ENCODE data around the gene DNMBP.
"Not testable (repeated sequence)": the region's sequence is repeated elsewhere in the genome, so short reads cannot be mapped to it uniquely, and the experiment has no call there.

The DNMBP gene

DNA sequence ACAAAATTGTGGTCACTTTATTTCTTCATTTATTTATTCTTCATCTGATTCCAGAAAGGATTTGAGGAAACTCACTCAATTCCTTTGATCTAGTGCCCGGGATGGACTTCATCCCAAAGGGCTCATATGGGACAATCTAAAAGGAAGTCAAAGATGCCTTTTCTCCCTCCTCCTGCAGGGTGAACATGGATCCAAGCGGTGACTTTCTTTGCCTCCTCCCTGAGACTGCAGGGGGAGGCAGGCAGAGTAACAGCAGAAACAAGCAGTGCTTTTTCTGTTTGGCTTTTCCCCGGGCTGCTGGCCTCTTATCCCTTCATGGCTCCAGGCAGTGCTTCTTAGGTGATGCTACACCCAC lies 10.0 kb upstream of the DNMBP start:
- DNase-seq = no peak

DNA sequence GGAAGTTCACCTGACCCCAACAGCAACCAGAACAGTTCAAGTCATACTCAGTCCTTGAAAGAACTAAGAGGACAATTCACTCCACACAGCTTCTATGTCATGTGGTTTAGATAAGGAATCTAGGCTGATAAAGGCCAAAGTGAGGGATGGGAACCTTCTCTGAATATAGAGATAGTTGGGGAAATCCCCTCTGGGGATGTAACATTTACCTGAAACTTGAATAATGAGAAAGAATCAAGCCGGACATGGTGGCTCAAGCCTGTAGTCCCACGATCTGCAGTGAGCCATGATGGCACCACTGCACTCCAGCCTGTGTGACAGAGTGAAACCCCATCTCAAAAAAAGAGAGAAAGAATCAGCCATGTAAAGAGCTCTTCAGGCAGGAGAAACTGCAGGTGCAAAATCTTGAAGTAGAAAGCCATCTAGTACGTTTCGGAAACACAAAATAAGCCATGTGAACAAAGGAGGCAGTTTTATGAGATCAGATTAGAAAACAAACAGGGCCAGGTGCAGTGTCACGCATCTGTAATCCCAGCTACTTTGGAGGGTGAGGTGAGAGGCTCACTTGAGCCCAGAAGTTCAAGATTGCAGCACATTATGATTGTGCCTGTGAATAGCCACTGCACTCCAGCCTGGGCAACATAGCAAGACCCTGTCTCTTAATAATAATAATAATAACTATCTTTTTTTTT lies 4.5 kb upstream of the DNMBP start:
- DNase-seq = peak; percentile 73

DNA sequence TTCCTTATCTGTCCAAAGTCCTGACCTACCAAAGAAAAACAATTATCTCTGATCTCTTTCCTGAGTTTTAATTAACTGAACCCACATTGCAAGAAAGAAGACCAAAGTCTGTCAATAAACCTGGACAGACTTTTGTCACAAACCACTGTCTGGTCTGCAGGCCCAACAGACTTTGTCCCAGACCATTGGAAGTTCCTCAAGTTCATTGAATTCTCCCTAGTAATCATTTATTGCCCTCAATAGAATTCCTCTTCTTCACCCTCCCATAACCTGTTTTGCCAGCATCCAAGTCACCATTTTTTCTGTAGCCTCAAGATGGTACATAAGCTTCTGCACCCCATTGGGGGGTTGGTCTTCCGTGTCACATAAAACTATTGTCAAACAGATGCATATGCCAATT lies 3.9 kb upstream of the DNMBP start:
- DNase-seq = no peak

DNA sequence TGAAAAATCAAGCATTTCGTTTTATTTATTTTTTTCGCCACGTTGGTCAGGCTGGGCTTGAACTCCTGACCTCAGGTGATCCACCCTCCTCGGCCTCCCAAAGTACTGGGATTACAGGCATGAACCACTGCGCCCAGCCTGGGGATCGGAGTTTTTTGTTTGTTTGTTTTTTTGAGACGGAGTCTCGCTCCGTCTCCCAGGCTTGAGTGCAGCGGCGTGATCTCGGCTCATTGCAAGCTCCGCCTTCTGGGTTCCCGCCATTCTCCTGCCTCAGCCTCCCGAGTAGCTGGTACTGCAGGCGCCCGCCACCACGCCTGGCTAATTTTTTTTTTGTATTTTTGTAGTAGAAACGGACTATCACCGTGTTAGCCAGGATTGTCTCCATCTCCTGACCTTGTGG lies 2.2 kb upstream of the DNMBP start:
- DNase-seq = not testable (repeated sequence)

DNA sequence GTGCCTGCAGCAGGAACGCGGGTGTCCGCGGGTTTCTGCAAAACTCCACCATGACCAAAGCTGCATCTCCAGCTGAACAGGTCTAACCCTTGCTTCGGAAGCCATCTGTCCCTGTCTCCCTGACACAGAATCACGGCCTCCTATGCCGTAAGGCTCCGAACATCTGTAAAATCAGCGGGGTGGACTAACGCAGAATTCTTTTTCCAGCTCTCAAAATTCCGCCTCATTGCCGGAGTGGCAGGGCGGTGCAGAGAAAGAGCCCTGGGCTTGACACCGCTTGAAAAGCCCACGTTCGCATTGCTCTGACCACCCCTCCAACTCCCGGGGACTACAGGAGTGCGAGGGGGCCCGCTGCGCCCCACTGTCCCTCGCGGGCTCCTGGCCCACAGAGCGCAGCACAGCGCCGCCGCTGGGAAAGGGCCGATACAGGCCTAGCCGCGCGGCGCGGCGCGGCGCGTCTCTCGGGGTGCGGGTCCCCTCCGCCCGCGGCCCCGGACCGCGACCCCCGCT lies 409 bp downstream of the DNMBP start:
- no peak for DNase-seq

DNA sequence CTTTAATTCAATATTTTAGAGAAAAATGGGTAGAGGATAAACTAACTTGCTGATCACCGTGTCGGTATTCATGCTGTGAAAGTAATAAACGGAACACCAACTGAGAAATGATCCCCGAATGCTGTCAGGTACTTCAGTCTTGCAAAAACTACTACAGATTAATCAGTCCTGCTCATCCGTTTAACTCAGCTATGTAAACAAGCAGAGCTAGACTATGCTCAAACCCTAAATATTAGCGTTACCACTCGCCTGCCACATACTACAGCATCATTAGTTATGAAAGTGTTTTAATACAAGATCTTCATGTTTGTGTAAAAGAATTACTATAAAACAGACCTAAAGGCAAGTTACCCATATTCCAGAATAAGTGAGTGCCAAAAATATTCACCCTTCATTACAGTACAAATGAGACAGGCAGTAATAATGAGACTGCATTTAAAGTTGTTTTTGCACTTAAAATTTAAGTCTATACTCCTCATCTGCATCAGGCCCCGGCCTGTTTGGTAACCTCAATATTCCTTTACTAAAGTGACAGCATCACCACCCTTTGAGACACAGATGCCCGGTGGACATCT lies 952 bp downstream of the DNMBP start:
- DNase-seq = no peak

DNA sequence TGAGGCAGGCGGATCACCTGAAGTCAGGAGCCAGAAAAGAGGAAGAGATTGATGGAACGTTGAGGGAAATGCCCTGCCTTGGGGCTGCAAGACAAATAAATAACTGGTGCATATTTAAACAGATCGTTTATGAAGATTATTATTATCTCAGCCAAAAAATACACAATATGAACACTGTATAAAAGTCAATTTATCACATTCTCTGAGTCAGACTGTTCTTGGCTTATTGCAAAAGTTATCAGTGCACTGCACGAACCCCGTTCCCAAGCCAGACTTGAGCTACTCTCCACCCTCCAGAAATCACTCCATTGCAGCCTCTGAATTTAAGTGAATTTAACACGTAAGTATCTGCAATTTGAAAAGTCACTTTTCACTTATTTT lies 1.6 kb downstream of the DNMBP start:
- no peak for DNase-seq

DNA sequence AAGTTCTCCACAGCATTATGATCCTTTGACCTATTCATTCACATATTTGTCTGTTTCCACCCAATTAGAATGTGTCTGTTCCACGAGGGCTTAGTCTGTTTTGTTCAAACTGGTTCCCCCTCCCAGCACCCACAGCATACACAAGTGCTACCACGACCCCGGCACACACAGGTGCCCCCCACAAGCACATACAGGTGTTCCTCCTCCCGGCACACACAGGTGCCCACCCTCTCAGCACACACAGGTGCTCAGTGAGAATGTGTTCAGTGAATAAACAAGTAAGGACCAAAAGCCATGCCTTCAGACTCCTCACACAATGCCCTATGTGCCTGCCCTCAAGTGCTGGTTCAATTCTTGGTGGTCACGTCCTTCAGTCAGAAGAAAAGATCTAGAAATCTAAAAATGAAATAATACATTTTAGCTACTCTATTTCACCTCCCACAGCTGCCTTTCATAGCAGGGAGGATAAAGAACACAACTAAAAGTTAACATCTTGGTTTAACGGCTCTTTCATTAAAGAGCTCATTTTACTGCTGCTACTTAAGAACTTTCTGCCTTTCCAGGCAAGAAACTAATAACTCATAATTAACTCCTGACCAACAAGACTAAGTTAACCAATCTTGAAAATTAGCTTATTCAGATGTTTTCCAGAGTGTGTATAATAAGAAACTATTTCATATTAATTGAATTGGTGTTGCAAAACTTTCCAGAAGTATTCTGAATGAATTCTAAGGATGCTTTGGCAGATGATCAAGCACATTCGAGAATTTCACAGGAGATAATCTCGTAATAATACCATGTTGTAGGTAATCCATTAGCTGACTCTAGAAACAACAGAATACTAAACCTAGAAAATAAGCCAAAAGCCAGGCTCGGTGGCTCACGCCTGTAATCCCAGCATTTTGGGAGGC lies 2.3 kb downstream of the DNMBP start:
- DNase-seq = no peak

DNA sequence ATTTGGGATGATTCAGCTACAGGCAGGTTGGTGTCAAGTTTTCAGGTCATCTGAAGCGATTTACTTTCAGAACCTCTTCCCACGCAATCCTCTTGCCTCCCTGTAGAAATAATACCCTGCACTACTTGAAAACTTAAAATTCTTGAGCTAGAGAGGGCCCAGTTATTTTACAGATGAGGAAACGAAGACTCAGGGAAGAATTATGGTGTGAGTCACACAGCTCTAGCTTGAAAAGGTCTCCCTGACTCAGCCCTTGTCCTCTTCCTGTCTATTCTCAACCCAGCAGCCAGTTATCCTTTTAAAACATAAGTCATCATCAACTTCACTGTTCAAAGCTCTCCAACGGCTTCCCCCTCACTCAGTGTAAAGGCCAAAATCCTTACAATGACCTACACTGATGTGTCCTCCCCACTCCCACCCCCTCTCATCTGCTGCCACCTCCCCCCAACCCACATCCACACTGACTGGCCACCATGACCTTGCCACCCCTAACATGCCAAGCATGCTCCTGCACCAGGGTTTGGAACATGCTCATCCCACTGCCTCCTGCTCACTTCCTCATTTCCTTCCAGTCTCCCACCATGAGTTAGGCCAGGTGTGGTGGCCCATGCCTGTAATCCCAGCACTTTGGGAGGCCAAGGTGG lies 3.4 kb downstream of the DNMBP start:
- no peak for DNase-seq

DNA sequence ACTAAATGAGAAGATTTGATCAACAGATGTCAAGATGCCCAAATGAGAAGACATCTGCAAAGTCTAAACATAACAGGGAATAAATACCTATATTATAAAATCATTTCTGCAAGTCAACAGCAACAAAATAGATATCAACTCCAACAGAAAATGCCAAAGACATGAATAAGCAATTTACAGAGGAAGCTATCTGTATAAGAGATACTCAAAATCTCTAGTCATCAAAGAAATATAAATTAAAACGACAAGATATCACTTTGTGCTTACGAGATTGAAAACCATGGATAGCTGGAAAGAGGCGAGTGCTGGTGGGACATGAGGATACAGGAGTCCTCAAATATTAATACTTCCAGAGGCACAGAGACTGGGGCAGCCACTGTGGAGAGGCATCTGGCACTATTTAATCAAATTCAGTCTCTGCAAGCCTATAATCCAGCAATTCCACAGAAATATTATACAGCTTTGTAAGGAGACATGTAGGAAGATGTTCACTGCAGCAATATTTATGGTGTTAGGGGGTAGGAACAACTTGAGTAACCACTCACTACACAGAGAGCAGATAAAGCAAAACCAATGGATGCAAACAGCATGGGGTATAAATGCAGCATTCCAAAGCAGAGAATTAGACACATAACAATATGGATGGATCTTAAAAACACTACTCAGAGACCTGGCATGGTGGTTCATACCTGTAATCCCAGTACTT lies 4.8 kb downstream of the DNMBP start:
- no peak for DNase-seq

DNA sequence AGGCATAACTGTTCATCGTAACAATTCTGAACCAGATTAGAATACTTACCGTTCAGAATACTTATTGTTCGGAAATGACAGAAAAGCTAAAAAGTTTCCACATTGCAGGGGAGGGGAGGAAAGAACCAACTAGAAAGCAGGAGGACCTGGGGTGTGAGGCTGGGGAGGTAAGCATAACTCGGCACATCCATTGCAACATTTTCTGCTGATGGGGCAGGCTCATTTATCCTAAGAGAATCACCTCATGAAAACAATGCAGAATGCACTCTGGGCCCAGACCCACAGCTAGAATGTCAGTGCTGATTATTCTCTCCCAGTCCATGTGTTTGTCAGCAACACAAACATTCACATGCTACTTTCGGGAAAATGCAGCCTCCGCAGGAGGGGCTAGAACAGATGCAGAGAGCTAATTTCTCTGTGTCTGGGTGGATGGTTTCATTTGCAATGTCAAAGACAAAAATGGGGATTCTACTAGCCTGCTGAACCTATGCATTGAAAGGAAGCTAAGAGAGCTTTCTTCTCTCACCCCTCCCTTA lies 9.6 kb downstream of the DNMBP start:
- no peak for DNase-seq

DNA sequence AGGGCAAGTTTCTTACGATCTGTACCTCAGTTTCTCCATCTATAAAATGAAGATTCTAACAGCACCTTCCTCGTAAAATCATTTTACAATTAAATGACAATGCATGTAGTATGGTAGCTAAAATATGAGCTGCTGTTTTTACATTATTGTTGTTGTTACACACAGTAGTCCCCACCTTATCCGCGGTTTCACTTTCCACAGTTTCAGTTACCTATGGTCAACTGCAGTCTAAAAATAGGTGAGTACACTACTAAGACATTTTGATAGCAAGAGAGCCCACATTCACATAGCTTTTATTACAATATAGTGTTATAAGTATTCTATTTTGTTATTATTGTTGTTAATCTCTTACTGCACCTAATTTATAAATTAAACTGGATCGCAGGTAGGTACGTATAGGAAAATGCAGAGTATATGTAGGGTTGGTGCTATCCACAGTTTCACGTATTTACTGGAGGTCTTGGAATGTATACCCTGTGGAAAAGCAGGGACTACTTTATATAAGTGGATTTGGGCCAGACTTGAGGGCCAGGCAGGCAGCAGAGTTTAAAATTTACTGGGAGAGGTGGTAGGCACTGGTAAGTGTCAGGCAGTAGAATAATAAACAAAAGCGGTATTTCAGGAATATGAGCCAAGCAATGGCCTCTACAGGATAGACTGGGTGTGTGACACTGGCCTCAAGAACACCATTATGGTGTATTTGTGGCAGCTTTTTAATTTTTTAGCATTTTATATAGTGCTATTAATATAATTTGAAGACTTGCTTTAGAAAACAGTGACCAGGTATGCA lies 10.2 kb downstream of the DNMBP start:
- DNase-seq = no peak

DNA sequence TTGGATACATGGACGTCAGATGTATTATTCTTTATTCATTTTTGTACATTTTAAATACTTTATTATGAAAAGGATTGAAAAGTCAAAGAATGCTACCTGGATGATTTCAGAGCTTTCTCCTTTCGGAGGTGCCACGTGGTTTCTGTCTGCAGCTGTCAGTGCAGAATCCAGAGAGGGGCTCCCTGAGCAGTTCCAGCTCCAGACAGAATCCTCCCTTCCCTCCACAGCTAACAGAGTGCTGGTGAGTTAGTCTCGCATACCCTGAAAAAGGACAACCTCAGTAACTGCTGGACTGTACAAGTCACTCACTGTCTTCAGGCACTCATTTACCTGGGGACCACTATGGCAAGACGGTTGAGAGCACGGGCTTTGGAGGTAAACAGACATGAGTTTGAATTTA lies 10.9 kb downstream of the DNMBP start:
- DNase-seq = no peak

DNA sequence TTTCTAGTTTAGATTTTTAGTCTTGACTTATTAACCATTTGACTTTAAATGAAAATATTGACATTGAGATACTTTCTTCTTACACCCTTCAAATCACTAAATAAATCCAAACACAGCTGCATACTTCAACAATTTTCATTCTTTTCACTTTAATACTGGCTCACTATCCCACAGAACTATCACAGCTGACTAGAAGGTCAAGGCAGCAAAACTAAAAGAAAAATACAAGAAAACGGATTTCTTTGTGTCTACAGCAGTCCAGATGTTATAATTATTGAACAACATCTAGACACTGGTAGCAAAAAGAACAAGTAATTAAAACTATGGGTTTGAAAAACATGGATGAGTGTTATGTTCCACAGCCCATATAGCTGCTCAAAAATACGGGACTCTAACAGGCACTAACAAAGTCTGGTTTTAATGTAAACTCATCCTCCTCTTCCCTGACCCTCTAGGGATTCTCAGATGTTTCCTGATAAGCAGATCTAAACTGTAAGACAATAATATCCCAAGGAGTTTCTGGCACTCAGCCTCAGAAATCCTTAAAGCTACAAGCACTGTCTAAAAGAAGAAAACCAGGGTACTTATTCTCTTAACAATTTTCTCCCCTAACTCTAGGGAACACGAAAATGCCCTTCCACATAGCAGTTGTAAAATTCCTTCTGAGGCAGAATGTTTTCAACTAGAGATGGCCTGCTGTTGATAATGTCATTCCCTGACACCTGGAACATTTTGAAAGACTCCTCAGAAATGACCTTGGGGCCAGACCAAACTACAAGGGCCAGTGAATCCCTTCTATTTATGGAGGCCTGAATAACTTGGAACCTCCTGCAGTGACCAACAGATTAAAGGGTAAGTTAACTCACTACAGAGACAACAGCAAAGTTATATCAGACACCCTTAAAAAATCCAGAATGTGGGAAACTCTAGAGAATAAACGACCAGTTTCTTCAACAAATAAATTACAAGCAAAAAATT lies 12.8 kb downstream of the DNMBP start:
- DNase-seq = no peak

DNA sequence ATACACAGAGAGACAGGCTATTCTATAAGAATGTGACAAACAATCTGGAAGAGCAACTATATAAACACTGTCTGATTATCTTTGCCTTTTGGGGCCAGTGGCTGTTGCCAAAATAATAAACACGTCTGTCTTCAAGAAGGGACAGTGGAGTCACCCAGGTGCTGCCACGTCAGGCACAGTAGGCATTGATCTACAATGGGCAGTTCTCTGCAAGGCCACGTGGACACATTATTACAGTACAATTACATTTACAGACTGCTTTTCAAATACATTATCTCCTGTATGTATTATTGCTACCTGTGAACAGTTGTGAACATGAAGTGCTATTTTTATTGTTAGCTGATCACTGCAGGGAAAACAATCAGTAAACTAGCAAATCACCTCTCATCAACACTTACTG lies 14.0 kb downstream of the DNMBP start:
- no peak for DNase-seq

DNA sequence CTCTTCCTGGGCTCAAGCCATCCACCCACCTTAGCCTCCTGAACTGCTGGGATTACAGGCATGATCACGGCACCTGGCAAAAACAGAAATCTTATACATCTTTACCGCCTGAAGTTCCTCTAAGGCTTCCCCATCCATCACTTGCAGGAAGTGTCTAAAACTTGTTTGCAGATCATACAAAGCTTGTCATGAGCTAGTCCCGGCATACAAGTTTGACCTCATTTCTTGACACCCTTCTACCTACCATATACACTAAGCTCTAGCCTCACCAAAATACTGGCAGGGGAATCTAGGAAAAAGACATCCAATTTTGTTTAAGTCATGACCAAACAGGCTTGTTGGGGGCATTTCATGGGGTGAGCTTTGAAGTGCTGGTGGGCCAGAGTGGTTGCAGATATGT lies 14.5 kb downstream of the DNMBP start:
- no peak for DNase-seq

DNA sequence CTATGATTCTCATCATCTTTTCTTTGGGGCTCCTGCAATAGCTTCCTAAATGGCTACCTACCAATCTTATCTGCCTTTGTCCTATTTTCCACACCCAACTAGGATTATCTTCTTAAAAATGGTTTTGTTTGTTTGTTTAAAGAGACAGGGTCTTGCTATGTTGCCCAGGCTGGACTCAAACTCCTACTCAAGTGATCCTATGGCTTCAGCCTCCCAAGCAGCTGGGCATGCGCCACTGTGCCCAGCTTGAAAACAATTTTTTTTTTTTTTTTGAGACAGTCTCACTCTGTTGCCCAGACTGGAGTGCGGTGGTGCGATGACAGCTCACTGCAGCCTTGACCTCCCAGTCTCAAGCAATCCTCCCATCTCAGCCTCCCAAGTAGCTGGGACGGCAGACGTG lies 14.9 kb downstream of the DNMBP start:
- no peak for DNase-seq

DNA sequence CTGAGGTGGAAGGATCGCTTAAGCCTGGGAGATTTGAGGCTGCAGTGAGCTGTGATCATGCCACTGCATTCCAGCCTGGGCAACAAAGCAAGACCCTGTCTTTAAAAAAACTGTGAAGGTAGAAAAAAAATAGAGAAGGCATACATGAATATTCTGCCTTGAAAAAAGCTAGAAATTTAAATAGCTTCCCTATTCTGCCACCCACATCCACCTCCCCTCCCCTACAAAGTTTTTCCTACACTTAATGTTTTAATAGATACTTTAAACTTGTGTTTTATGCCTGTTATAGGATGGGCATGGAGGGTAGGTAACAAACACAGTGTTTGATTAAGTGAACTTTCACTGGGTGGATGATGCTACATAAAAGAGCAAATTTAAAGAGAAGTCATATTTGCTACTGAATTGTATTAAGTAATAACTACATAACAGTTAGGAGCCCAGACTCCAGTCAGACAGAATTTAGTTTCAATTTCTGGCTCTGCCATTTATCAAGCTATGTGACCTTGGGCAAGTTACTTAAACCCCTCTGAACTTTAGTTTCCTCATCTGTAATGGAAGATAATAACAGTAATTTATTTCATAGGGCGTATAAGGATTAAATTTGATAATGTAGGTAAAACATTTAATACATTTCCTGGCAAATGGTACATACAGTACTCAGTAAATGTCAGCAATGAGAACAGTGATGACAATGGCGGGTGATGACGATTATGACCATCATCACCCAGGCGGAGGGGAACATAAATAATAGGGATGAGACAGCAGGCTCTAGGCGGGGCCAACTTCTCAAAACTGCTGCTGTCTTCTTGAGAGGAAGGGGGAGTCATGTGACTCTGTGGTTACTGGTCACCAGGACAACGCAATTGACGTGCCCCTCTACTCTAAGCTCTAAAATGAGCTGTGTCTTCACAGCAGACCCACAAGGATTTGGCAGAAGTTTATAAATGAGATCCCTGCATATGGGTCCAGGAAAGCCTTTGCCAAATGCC lies 15.8 kb downstream of the DNMBP start:
- peak; percentile 27 for DNase-seq

DNA sequence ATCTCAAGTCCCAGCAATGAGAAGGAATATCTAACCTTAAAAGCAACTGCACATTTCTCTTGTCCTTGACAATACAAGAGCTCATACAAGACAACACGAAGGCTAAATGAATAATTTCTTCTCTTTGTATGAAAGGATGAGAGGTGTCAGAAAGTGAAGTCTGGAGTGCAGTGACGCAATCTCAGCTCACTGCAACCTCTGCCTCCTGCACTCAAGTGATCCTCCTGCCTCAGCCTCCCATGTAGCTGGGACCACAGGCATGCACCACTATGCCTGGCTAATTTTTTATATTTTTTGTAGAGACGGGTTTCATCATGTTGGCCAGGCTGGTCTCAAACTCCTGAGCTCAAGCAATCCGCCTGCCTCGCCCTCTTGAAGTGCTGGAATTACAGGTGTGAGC lies 24.1 kb downstream of the DNMBP start:
- DNase-seq = not testable (repeated sequence)

All from SHP77 treated with DMSO at 0.1 percent for 48 hours (cell line).